ENCODE data around the gene RNU7-1.

DNA sequence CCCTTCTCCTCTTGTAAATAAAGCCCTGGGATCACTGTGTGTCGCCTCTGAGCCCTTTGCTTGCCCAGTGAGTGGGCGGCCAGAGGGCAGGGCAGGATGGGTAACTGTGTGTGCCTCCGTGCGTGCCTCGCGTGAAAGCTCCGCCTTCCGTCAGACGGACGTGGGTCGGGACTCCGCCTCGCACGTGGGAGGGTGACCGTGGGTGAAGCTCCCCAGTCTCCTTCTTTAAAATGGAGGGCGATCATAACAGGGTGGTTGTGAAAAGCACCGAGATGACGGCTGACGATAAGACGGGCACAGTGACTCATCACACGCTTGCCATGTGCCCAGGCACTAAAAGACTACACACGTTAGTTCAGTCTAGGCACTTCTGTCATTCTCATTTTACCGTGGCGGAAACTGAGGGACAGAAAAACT lies 17.7 kb downstream of the RNU7-1 start:
- TF ChIP-seq, protein P1, sequence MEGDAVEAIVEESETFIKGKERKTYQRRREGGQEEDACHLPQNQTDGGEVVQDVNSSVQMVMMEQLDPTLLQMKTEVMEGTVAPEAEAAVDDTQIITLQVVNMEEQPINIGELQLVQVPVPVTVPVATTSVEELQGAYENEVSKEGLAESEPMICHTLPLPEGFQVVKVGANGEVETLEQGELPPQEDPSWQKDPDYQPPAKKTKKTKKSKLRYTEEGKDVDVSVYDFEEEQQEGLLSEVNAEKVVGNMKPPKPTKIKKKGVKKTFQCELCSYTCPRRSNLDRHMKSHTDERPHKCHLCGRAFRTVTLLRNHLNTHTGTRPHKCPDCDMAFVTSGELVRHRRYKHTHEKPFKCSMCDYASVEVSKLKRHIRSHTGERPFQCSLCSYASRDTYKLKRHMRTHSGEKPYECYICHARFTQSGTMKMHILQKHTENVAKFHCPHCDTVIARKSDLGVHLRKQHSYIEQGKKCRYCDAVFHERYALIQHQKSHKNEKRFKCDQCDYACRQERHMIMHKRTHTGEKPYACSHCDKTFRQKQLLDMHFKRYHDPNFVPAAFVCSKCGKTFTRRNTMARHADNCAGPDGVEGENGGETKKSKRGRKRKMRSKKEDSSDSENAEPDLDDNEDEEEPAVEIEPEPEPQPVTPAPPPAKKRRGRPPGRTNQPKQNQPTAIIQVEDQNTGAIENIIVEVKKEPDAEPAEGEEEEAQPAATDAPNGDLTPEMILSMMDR (IDR thresholded peaks at IDR 0.05), result no peak
- TF ChIP-seq POLR2A (IDR thresholded peaks at IDR 0.05) (no peak), POLR2AphosphoS5 (IDR thresholded peaks at IDR 0.05) (peak in 2 of 3 donors; percentile 47 to 55)

Measured in breast epithelium (tissue), 3 donors.